GM18519 (cell line): ENCODE data around the gene IZUMO1.
"Not testable (repeated sequence)": the region's sequence is repeated elsewhere in the genome, so short reads cannot be mapped to it uniquely, and the experiment has no call there.

Experiments used
- ATAC-seq: cut with Tn5 transposase; IDR thresholded peaks from one replicate; pipeline ENCODE4 v1.9.1; 2021; ENCODE audit warnings: mild to moderate bottlenecking, moderate library complexity; ENCODE audit not compliant: unreplicated experiment, low FRiP score

Gene IZUMO1

GRCh38 chr19:48738557-48739403 is 7.9 kb downstream of the IZUMO1 start:
- peak; percentile 74 for ATAC-seq

- no peak for ATAC-seq
These were observed 9.2 kb downstream of the IZUMO1 start for GRCh38 chr19:48737360-48737998.

- no peak for ATAC-seq
These were observed 11.6 kb downstream of the IZUMO1 start for GRCh38 chr19:48735031-48735615.

GRCh38 chr19:48734625-48735024 is 12.1 kb downstream of the IZUMO1 start:
- no peak for ATAC-seq

- no peak for ATAC-seq
These were observed 15.3 kb downstream of the IZUMO1 start for GRCh38 chr19:48731452-48731851.

GRCh38 chr19:48728911-48729664 is 17.6 kb downstream of the IZUMO1 start:
- ATAC-seq, result no peak

DNA sequence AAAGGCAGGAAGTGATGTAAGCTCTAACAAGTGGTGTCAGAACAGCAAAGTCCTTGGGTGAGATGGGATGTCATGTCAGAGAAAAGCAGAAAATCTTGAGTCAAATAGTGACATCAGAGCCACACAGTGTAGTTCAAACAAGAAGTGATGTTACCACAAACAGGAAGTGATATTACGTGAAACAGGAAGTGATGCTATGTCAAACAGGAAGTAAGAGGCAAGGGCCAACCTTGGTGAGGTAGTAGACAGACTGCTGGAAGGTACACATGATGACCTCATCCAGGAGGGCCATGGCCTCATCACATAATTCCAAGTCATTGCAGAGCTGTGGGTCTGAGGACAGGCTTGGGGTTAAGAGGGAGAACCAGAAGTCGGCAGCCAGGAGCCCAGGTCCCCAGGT is 20.2 kb downstream of the IZUMO1 start:
- ATAC-seq, result no peak

GRCh38 chr19:48724796-48725753 is 21.6 kb downstream of the IZUMO1 start:
- ATAC-seq, result no peak

DNA sequence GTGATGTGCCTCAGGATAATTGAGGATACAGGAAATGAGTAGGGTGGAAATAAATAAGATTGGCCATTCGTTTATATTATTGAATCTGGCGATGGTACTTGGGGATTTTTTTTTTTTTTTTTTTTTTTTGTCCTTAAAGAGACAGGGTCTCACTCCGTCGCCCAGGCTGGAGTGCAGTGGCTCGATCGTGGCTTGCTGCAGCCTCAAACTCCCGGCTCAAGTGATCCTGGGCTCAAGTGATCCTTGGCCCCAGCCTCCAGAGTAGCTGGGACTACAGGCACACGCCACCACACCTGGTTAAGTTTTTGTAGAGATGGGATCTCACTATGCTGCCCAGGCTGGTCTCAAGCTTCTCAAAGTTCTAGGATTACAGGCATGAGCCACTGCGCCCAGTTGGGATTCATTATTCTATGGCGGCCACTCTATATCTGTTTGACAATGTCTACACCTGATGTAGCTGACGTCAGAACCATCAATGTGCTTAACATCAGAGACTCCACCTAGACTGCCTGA is 24.5 kb downstream of the IZUMO1 start:
- ATAC-seq, result no peak

DNA sequence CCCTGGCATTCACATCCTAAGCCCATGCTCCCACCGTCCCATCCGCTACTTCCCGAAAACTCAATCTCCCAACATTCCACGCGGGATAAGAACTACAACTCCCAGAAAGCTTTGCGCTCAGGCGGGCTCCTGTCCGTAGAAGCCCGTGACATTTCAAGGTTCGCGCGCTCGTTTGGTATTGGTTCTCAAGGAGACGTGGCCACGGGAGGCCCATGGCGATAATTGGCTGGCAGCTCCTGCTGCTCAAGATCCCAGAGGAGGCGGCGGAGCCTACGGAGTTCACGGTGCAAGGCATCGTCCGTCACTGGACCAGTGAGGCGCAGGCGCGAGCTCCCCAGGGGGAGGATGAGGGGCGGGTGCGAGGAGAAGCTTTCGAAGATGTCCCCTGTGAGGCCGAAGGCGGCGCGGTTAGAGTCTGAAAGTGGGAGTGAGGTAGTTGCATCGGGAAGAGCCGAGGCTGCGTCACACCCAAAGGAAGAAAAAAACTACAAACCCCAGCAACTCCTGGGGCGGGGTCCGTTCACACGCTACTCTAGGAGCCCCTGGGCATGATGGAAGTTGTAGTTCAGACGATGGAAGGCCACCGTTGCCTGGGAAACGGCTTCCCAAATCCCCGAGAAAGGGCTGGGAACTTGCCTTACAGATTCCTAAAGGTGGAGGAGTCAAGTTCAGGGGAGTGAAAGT is 26.0 kb downstream of the IZUMO1 start:
- peak; percentile 75 for ATAC-seq

- no peak for ATAC-seq
These were observed 26.5 kb downstream of the IZUMO1 start for GRCh38 chr19:48720251-48720612.

DNA sequence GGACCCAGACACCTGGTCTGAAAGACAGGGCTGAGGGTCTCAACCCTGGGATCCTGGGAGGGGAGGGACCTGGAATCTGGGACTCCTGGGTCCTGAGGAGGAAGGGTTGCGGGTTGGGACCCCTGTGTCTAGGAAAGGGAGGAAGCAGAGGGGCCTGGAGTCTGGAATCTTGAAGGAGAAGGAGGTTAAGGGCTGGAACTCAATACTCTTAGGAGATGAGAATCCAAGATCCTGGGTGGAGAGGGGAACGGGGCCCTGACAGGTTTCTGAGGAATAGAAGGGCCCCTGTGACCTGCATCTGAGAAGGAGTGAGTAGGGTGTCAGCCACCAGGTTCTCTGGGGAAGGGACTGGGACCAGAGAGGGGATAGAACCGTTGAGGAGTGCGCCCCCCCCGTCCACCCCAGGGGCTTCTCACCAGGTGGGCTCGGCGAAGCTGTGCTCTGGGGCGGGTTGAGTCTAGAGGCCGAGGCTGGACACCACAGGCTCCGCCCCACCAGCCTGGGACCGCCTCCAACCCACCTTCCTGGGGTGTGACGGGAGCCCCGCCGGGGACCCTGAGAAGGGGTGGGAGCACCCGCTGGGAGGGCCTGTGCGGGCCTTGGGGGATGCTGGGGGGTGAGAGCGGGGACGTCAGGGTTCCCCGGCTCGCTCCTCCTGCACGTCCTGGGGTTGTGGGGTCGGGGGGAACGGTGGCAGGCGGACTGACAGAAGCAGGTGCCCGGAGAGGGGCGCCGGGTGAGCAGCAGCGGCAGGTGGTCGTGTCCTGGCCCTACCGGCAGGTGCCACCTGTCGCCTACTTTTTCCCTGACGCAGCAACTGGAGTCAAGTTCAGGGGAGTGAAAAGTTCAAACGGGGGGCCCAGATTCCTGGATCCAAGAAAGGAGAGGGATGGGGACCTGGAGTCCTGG is 27.2 kb downstream of the IZUMO1 start, which contains the start of gene MAMSTR:
TSS of gene MAMSTR (minus strand) at position 463 of the 909 bp plus-strand sequence. CDS start 694 bp downstream, outside the sequence.
- ATAC-seq, result no peak

GRCh38 chr19:48718711-48719231 is 27.9 kb downstream of the IZUMO1 start:
- no peak for ATAC-seq

DNA sequence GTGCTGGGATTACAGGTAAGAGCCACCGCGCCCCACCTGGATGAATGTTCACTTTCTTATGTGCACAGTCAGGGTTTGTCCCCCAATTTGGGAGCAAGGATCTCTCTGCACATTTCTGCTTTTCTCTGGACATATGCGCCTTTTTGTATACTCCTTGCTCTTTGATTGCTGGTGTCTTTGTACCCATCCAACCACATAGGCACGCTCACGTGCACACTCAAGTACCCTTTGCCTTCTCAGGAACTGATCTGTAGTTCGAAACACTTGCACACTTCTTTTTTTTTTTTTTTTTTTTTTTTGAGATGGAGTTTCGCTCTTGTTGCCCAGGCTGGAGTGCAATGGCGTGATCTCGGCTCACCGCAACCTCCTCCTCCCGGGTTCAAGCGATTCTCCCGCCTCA is 28.6 kb downstream of the IZUMO1 start:
- ATAC-seq, result not testable (repeated sequence)

DNA sequence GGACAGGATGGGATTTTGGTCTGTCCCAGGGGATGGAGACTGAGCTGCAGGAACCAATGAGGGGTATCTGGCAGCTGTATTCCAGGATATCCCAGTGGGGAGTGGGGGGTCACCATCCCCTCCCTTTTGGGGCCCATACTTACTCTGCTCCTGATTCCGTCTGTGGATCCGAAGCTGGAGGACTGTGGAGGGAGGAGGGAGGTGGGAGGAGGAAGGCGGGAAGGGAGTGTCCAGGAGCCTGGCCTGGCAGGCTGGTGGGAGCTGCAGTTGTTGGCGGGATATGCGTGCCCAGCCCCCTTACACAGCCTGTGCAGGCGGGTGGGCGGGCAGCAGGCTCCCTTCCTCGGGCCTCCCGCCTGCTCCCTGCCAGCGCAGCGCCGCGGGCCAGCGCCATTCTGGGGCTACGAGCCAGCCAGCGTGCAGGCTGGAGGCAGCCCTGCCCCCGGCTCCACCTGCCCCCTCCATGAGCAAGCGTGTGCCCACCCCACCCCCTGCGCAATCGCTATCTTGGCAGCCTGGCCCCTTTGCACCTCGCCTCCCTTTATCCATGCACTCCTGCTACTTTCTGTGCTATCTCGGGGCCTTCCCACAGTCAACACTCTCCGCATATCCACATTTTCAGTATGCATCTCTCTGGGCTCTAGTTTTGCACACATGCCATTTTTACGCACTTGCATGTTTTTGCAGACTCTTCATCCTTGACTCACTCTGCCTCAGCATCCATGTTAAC is 30.0 kb downstream of the IZUMO1 start:
- ATAC-seq, result no peak

DNA sequence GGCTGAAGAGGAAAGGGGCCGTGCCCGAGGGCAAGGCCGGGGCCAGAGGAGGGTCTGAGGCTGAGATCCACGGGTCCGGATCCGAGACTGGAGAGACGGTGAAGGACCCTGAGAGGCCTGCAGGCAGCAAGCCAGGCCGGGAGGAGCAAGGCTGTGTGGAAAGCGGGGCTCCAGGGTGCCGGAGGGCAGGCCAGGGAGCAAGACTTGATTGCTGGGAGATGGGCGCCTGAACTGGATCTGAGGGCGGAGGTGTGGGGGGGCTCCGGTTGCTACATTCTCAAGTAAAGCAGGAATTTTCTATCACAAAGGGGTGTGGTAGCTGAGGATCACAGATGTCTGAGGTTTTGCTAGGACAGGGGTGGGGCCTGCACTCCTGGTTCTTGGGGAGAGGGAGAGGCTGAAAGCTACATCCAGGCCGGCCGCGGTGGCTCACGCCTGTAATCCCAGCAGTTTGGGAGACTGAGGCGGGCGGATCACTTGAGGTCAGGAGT is 31.0 kb downstream of the IZUMO1 start:
- ATAC-seq, result no peak
